IPS-11a (cell line): Measurements from ENCODE around the gene BPTF.
"Not testable (repeated sequence)": the region's sequence is repeated elsewhere in the genome, so short reads cannot be mapped to it uniquely, and the experiment has no call there.

Experiments
- H3K4me3 ChIP-seq: one replicate; pipeline ENCODE4 v1.5.1; 2013; ENCODE audit warnings: low read depth, low read length, control low read depth

The BPTF gene, protein sequence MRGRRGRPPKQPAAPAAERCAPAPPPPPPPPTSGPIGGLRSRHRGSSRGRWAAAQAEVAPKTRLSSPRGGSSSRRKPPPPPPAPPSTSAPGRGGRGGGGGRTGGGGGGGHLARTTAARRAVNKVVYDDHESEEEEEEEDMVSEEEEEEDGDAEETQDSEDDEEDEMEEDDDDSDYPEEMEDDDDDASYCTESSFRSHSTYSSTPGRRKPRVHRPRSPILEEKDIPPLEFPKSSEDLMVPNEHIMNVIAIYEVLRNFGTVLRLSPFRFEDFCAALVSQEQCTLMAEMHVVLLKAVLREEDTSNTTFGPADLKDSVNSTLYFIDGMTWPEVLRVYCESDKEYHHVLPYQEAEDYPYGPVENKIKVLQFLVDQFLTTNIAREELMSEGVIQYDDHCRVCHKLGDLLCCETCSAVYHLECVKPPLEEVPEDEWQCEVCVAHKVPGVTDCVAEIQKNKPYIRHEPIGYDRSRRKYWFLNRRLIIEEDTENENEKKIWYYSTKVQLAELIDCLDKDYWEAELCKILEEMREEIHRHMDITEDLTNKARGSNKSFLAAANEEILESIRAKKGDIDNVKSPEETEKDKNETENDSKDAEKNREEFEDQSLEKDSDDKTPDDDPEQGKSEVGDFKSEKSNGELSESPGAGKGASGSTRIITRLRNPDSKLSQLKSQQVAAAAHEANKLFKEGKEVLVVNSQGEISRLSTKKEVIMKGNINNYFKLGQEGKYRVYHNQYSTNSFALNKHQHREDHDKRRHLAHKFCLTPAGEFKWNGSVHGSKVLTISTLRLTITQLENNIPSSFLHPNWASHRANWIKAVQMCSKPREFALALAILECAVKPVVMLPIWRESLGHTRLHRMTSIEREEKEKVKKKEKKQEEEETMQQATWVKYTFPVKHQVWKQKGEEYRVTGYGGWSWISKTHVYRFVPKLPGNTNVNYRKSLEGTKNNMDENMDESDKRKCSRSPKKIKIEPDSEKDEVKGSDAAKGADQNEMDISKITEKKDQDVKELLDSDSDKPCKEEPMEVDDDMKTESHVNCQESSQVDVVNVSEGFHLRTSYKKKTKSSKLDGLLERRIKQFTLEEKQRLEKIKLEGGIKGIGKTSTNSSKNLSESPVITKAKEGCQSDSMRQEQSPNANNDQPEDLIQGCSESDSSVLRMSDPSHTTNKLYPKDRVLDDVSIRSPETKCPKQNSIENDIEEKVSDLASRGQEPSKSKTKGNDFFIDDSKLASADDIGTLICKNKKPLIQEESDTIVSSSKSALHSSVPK (N-terminal part only)

DNA sequence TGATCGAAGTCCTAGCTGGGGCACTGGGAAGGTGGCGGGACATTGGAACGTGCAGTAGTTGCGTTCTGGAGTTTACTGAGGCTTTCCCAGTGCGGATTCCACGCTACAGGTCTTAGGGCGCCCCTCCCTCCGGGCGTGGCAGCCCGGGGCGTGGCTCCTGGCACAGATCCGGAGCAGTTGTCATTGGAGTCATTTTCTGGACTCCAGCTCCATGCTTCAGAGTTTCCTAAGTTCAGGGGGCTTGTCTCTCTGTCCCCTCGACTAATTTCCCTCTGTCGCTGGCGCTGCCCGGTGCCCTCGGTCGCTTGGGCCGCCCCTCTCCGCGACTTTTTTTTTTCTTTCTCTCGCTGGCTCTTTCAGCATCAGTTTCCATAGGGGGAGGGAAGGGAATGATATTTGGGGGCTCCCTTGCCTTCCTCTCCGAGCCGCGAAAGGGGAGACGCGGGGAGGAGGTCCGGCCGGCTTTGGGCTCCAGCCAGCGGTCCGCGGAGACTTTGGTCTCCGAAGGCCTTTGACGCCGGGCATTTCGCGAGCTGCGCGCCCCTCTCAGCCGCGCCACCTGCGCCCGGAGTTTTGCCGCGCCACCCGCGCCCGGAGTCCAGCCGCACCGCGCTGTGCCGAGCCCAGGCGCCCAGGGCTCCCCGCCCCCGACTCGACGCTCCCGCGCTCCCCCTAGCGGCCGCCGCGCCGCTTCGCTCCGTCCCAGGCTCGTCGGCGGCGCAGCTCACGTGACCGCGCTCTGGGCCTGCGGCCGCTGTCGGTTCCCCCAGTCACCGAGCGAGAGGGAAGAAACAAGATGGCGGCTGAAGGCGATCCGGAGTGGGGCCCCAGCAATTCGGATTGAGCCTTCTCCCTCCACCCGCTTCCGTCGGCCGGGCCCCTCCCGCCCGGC is at the start of gene BPTF:
Gene BPTF, plus strand, starts transcription at position 769 of the 892 bp plus-strand sequence. CDS start 222 bp downstream, outside the sequence.
- H3K4me3 ChIP-seq: peak within 1 kb of the TSS; percentile 93

DNA sequence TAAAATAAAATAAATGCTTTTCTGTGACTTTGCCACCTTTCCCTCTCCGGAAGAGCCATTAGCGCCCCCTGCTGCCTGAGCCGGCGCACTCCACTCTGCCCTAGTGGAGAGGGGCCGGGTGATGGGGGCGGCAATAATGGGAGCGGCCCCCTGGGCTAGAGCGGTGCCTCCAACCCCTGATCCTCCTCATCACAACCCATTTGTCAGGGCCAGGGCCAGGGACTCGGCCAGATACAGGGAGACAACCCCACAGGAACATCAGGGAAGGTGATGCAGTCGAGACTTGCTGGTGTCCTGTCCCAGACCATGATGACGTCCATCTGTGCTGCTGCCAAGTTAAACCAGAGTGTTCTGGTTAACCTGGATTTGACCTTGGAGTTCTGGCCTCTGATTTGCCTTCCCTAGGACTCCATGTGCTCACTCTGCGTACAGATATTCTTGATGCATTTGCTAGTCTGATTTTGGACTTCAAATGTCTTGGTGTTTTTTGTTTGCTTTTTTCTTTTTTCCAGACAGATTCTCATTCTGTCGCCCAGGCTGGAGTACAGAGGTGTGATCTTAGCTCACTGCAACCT is 46.1 kb upstream of the BPTF start:
- H3K4me3 ChIP-seq: no peak overlapping the region

DNA sequence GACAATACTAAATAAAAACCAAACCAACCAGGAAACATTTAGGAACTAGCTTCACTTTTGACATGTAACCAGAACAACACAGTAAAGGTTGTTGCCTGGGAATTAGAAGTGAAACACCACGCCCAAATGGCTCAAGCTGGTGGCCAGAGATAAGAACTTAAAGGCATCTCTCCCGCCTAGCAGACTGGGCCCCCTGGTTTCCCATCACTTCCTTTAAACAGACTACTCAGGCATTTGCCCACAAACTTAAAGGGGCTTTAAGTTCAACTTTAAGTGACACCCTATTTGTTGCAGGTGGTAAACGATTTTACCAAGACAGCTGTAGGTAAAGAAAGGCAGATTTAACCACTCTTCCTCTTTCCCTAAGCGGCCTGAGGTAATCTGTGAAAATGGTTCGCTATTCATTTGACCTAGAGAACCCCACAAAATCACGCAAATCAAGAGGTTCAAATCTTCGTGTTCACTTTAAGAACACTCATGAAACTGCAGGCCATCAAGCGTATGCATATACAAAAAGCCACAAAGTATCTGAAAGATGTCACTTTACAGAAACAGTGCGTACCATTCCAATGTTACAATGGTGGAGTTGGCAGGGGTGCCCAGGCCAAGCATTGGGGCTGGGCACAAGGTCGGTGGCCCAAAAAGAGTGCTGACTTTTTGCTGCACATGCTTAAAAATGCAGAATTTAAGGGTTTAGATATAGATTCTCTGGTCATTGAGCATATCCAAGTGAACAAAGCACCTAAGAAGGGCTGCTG is 40.8 kb upstream of the BPTF start:
- H3K4me3 ChIP-seq: no peak overlapping the region

DNA sequence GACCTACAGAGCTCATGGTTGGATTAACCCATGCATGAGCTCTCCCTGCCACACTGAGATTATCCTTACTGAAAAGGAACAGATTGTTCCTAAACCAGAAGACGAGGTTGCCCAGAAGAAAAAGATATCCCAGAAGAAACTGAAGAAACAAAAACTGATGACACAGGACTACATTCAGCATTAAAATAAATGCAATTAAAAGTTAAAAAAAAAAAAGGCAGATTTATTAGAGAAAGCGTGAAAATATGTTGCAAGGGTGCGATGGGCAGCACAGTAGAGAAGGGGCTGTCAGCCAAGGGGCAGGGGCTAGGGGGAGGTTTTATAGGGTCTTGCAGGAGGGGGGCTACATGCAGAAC is 40.2 kb upstream of the BPTF start:
- no peak overlapping the region for H3K4me3 ChIP-seq

DNA sequence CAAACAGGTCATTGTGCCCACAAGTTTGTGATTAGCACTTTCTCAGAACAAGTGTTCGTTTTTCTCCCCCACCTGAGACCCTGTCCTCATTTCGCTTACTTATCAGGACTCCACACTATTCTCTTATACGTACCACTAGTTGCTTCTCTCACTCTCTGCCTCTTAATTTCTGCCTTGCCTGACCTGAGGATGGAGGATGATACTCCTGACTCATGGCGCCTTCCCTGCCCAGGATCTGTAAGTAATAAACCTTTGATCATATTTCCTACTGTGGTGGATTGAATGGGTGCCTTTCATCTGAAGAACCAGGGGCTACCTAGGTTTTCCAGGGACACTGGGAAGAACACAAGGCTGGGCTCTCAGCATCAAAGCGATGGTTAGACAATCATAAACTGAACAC is 39.8 kb upstream of the BPTF start:
- H3K4me3 ChIP-seq: no peak overlapping the region

DNA sequence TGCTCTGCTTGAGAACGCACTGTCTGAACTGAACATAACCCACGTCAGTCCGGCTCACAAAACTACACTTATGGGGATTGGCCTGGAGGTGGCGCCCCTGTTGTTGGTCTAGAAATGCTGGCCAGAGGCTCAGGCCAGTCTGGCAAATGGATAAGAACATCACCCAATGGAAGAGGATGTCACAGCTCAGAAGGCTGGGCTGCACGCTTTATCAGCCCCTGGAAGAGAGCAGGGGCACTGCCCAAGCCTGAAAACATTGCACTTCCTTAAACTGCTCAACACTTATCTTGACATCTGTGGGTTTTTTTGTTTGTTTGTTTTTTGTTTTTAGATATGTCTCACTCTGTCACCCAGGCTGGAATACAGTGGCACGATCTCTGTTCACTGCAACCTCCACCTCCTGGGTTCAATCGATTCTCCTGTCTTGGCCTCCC is 24.8 kb upstream of the BPTF start:
- H3K4me3 ChIP-seq: no peak overlapping the region

DNA sequence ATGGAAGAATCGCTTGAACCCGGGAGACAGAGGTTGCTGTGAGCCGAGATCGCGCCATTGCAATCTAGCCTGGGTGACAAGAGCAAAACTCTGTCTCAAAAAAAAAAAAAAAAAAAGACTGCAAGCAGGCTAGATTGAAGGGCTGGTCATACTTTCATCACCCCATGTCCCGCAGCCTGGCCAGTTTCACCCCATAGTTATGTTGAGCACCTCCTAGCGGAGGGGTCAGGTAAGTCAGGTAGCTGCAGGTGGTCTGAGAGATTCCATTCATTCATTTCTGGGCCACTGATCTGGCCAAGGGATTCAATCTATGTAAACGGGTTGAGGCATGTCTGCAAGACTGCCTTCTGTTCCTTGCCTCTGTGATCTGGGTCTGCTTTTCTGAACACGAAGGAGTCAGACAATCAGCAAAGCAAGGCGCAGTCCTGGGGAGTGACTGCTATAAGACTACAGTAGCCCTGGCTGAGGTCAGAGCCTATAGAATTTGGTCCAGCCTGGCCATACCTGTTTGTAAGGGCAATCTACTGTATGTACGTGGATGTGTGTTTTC is 23.6 kb upstream of the BPTF start:
- no peak overlapping the region for H3K4me3 ChIP-seq

DNA sequence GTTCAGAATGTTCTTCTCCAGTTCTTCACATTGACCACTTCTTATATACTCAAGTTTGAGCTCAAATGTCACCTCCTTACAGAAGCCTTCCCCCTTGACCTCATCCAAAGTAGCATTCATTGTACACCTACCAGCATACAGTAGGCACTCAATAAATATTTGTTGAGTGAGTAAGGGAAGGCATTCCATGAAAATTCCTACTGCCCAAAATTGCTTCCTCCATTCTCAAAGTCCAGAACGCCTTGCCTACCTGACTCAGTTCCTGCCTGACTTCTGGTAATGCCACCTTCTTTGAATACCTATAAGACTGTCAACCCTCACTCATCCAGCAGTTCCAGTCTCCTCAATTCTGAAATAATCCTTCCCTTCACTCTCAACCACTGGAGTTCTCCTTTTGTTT is 14.8 kb upstream of the BPTF start:
- no peak overlapping the region for H3K4me3 ChIP-seq

DNA sequence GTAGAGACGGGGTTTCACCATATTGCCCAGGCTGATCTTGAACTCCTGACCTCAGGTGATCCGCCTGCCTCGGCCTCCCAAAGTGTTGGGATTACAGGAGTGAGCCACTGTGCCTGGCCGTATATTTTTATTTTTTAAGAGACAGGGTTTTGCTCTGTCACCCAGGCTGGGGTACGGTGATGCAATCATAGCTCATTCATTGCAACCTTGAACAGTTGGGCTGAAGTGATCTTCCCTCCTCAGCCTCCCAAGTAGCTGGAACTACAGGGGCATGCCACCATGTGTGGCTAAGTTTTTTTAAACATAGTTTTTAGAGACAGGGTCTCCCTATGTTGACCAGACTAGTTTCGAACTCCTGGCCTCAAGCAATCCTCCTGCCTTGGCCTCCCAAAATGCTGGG is 12.9 kb upstream of the BPTF start:
- H3K4me3 ChIP-seq: not testable (repeated sequence)

DNA sequence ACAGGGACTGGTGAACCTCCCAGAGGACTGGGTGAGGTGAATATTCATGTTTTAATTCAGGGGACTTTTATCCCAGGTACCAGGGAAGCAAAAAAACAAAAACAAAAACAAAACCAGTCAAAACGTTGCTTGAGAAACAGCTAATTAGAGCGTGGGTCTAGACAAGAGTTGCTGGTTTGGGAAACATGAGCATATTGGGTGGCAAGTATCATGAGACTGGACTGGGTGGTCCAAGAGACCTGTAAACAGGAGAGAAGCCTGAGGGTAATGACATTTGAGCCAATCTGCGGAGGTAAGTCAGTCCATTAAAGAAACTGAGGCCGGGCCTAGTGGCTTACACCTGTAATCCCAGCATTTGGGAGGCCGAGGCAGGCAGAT is 11.5 kb upstream of the BPTF start:
- H3K4me3 ChIP-seq: no peak overlapping the region

DNA sequence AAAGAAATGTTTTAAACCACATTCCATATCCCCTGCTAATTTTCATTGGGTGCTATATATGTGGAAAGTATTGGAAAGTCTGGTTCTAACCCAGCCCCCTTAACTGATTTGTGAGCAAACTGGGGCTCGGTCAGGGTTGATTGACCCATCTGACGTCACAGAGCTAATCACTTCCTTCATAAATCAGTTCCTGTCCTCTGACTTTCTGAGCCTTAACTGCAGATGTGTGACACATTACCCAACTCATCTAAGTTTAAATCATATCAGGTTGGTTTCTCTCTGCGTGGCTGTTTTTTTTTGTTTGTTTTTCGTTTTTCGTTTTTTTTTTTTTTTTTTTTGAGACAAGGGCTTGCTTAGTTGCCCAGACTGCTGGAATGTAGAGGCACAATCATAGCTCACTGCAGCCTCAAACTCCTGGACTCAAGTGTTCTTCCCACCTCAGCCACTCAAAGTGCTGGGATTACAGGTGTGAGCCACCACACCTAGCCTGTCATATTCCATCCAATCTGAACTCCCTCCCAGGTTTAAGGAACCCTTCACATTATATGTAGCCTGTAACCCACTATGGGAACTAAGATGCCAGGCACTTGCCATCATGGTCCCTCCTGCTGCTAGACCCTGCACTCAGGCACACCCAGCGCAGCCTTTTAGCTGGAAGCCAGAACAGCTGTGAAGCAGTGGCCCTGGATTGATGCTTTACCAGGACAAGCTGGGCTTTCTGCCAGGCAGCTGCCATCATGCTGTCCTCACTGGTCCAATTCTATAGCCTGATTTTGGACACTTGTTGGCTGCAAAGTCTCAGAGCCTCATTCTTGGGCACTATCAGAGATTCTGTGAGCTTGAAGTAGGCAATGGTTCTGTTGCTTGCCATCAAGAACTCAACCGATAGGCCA is 6.9 kb upstream of the BPTF start:
- no peak overlapping the region for H3K4me3 ChIP-seq

DNA sequence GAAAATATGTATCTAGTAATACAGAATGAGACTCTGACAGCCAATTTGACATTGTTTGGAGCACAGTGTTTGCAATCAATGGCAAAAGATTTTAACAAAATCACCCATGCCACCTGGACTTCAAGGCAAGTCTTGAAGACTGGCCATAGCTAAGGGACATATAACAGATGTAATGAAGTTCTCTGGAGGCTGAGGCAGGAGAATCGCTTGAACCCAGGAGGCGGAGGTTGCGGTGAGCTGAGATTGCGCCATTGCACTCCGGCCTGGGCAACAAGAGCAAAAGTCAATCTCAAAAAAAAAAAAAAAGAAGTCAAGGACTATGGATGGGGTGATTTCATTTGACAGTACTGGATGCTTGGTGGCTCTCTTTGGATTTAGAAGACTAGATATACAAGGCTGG is 5.6 kb upstream of the BPTF start:
- no peak overlapping the region for H3K4me3 ChIP-seq

DNA sequence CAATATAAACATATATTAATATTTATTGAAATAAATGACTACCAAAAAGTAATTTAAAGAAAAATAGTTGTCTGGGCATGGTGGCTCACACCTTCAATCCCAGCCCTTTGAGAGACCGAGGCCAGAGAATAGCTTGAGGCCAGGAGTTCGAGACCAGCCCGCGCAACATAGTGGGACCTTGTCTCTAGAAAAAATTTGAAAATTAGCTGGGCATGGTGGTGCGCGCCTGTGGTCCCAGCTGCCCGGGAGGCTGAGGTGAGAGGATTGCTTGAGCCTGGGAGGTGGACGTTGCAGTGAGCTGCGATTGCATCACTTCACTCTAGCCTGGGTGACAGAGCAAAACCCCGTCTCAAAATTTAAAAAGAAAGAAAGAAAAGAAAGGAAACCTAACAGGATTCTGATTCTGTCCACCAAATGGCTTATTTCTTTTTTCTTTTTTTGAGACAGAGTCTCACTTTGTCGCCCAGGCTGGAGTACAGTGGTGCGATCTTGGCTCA is 3.4 kb upstream of the BPTF start:
- no peak overlapping the region for H3K4me3 ChIP-seq

DNA sequence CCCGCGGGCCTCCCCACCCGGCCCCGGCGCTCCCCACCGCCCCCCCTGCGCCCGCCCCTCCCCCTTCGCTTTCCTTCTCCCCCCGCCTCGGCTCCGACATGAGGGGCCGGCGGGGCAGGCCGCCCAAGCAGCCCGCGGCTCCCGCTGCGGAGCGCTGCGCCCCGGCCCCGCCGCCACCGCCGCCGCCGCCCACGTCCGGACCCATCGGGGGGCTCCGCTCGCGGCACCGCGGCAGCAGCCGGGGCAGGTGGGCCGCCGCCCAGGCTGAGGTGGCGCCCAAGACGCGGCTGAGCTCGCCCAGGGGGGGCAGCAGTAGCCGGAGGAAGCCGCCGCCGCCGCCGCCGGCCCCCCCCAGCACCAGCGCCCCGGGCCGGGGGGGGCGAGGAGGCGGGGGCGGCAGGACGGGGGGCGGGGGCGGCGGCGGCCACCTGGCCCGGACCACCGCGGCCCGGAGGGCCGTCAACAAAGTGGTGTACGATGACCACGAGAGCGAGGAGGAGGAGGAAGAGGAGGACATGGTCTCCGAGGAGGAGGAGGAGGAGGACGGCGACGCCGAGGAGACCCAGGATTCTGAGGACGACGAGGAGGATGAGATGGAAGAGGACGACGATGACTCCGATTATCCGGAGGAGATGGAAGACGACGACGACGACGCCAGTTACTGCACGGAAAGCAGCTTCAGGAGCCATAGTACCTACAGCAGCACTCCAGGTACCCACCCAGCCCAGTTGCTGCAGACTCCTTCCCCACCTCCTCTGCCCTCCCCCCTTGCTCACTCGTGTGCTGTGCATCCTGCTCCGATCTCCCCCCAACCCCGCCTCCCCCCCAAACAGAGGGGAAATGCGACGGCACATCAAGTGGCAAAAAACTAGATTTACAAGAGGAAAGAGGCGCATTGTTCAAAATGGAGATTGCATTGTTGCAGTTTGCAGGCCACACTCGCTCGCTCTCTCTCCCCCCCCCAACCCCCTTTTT is 611 bp downstream of the BPTF start:
- H3K4me3 ChIP-seq: peak overlapping the region; percentile 93

DNA sequence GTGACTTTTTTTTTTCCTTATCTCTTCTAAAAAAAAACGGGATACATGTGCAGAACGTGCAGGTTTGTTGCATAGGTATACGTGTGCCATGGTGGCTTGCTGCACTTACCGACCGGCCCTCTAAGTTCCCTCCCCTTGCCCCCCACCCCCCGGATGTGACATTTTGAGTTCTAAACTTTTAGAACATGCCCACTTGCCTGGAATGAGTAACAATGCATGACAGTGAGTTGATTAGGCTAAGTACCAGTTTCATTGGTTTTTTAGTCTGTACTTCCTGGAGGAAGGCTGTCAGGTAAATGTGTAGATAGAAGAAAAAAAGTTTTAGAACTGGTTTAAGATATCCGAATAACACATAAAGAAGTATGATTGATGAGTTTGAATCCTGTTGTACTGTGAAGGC is 4.0 kb downstream of the BPTF start:
- no peak overlapping the region for H3K4me3 ChIP-seq

DNA sequence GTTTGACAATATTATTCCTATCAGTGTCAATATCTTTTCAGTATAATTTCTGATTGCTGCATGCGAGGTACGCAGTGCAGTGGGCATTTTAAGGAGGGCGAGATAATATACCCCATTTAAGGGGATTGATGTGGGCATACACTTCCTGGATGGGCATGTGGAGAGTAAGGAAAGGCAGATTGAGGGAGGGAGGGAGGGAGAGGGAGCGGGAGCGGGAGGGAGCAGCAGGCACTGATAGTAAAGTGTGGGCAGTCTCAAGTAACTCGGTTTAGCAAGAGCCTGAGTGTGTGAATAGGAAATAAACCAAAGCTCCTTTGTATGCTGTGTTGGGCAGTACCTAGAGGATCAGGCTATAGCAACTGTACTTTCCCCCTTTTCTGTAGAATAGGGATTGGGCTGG is 5.1 kb downstream of the BPTF start:
- no peak overlapping the region for H3K4me3 ChIP-seq

DNA sequence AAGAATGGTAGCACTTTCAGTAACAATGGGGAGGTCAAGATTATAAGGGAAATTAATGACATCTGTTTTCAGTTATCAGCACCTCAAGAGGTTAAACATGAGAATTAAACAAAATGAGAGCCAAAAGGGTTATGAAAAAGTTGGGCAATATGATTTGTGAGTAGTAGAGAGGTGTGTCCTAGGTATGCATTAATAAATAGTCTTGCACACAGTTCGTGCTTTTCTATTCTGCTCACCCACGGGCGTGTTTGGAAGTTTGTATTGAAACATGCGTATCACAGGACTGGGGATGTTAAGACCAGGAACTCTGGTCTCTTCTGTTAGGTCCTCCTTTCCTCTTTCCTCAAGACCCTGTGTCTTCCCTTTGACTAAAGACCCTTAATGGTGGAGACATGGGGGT is 6.0 kb downstream of the BPTF start:
- H3K4me3 ChIP-seq: no peak overlapping the region
